GM12872 (cell line): ENCODE measurements around the gene AEBP1.

Experiments used
- CTCF ChIP-seq: IDR thresholded peaks from 3 replicates; pipeline ENCODE4 v1.5.1; 2011; ENCODE audit warnings: low read depth, mild to moderate bottlenecking, low read length, moderate library complexity; ENCODE audit not compliant: insufficient read depth

The AEBP1 gene

GRCh38 chr7:44162179-44162578 is 58.0 kb downstream of the AEBP1 start:
- TF ChIP-seq CTCF: no peak

- no peak for TF ChIP-seq CTCF
Measured at GRCh38 chr7:44162785-44163395, 58.7 kb downstream of the AEBP1 start.

GRCh38 chr7:44163591-44163990 is 59.4 kb downstream of the AEBP1 start:
- no peak for TF ChIP-seq CTCF
